HG02852 (cell line): ENCODE data around the gene TICRR.
"Not testable (repeated sequence)": the region's sequence is repeated elsewhere in the genome, so short reads cannot be mapped to it uniquely, and the experiment has no call there.

Source experiments
- ATAC-seq: cut with Tn5 transposase; IDR thresholded peaks from one replicate; pipeline ENCODE4 v1.9.1; 2021; ENCODE audit warnings: mild to moderate bottlenecking, moderate library complexity; ENCODE audit not compliant: unreplicated experiment

Gene TICRR, protein sequence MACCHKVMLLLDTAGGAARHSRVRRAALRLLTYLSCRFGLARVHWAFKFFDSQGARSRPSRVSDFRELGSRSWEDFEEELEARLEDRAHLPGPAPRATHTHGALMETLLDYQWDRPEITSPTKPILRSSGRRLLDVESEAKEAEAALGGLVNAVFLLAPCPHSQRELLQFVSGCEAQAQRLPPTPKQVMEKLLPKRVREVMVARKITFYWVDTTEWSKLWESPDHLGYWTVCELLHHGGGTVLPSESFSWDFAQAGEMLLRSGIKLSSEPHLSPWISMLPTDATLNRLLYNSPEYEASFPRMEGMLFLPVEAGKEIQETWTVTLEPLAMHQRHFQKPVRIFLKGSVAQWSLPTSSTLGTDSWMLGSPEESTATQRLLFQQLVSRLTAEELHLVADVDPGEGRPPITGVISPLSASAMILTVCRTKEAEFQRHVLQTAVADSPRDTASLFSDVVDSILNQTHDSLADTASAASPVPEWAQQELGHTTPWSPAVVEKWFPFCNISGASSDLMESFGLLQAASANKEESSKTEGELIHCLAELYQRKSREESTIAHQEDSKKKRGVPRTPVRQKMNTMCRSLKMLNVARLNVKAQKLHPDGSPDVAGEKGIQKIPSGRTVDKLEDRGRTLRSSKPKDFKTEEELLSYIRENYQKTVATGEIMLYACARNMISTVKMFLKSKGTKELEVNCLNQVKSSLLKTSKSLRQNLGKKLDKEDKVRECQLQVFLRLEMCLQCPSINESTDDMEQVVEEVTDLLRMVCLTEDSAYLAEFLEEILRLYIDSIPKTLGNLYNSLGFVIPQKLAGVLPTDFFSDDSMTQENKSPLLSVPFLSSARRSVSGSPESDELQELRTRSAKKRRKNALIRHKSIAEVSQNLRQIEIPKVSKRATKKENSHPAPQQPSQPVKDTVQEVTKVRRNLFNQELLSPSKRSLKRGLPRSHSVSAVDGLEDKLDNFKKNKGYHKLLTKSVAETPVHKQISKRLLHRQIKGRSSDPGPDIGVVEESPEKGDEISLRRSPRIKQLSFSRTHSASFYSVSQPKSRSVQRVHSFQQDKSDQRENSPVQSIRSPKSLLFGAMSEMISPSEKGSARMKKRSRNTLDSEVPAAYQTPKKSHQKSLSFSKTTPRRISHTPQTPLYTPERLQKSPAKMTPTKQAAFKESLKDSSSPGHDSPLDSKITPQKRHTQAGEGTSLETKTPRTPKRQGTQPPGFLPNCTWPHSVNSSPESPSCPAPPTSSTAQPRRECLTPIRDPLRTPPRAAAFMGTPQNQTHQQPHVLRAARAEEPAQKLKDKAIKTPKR (N-terminal part only)

DNA sequence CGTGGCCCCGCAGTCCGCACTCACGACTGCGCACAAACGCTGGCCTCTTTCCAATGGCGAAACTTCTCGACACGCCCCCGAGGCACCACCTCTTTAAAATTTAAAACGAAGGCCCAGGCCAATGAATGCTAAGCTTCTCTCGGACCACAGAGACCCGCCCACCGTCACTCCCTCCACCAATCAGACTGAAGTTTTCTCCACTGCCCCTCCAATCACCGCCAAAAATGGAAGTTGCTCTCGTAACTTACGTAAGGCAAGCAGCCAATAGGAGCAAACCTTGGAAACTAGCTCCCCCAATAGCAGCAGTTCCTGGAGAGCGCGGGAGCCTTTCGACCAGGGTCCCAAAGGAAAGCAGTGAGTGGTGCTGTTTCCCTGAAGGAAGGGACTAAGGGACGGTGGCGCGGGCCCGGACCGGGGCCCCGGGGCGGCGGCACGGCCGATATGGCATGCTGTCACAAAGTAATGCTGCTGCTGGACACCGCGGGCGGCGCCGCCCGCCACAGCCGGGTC is at the start of gene TICRR:
TSS of gene TICRR (plus strand) at position 324 of the 510 bp plus-strand sequence. CDS start at position 442, 118 bp downstream.
- peak; percentile 96 for ATAC-seq

DNA sequence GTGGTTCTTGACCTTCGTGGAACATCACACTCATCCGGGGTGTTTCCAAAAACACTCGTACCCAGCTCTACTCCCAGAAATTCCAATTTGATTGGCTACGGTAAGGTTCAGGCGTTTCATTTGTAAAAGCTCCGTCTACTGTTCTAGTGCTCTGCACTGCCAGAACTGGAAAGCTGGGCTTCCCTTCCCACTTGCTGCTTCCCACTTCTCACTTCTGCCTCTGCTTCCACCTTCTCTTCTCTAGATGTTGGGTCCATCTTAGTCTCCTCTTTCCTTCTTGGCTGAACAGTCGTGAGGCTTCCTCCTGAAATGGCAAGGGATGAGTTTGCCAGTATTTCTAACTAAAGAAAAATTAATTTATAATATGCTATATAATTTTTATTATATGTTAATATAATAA is 49.1 kb upstream of the TICRR start:
- ATAC-seq = no peak

DNA sequence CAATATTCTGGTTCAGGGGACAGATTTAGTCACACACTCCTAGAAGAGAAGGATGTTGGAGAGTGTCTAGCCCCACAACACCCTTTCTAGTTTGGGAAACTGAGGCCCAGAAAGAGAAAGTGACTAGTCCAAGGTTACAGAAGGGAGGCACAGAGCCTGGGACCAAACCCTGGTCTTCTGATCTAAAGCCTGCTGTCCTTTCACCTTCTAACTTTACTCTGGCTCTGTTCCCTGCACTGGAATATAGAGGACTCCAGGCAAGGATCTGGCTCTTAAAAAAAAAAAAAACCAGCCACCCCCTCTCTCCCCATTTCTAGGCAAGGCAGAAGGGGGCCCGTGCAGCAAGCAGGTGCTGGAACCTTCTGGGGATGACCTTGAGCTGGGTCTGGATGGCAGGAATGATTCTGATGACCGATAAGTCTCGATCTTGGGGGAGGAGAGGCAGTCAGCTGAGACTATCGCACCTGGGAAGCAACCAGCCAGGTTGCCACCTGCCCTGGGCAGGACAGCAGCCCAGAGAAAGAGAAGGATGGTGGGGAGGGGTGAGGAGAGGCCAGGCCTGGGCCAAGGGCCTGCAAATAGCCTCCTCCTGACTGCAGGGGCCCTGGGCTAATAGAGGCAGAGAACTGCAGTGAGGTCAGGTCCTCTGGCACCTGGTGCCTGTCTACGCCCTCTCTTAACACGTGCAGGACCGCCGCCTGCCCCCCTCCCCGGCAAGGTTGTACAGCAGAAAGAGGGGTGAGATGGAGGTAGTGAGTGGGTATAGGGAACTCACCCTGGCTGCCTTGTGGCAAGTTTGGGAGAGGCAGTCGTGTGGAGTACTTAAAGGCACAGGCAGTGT is 48.4 kb upstream of the TICRR start:
- no peak for ATAC-seq

DNA sequence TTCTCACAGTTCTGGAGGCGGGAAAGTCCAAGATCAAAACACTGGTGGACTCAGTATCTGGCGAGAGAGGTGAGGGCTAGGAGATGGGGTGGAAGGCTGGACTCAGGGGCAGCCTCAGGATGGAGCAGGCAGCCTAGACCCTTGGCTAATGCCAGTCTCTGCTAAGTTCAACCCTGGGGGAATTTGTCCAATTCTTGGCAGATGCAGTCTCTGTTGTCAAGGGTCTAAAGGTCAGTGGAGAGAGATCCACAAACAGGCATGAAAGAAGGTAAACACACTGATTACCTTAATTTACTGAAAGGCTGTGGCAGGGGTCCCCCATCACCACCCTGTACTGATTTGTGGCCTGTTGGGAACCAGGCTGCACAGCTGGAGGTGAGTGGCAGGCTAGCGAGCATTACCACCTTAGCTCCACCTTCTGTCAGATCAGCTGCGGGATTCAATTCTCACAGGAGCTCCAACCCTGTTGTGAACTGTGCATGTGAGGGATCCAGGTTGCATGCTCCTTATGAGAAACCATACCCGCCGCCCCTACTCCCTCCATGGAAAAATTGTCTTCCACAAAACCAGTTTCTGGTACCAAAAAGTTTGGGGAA is 46.4 kb upstream of the TICRR start:
- ATAC-seq = no peak

DNA sequence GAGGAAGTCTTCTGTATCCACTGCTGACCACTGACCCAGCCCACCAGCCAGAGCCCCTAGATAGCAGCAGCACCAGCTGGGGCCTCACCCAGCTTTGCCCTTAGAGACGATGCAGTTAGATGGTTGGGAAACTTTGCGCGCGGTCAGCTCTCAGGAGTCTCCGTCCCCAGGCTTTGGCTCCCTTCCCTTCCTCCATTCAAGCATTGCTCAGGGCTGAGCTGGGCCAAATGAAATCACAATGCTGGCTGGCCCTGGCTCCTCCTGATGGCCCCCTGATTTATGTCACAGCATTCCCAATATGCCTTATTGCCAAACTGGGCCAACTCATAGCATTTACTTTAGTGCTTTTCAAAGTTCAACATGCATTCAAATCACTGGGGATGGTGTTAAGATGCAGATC is 44.3 kb upstream of the TICRR start:
- ATAC-seq = no peak

DNA sequence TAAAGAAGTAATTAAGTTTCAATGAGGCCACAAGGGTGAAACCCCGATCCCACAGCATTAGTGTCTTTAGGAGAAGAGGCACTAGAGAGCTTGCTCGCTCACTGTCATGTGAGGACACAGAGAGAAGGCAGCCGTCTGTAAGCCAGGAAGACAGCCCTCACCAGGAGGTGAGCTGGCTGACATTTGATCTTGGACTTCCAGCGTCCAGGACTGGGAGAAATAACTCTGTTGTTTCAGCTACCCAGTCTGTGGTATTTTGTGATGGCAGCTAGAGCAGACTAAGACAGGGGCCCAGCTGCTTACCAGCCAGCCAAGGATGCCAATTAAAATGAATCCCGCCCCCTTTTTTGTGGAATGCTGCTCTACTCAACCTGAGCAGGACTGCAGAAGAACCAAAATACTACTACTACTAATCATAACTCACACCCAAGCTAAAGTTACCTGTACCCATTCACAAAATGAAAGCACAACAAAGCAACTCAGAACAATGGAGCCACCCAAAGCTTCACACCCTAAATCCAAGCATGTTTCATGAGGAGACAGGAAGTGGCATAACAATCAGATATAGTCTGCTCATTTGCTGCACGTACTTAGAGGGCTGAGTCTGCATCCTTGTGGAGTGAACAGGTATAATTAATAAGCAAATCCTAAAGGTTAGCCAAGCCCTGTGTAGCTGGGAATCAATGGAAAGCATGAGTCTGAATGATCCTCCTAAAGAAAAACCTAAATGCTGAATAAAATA is 43.3 kb upstream of the TICRR start:
- ATAC-seq = no peak

DNA sequence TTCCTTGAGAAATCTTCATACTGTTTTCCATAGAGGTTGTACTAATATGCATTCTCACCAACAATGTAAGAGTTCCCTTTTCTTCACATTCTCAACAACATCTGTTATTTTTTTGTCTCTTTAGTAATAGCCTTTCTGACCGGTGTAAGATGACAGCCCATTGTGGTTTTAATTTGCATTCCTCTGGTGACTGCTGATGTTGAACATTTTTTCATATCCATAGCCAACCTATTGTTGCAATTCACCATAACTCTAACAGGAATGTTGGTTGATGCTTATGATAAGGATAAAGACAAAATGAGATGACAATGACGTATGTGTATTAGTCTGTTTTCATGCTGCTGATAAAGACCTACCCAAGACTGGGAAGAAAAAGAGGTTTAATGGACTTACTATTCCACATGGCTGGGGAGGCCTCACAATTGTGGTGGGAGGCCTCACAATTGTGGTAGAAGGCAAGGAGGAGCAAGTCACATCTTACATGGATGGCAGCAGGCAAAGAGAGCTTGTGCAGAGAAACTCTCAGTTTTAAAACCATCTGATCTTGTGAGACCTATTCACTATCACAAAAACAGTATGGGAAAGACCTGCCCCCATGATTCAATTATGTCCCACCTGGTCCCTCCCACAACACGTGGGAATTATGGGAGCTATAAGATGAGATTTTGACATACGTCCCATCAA is 41.3 kb upstream of the TICRR start:
- ATAC-seq = no peak

DNA sequence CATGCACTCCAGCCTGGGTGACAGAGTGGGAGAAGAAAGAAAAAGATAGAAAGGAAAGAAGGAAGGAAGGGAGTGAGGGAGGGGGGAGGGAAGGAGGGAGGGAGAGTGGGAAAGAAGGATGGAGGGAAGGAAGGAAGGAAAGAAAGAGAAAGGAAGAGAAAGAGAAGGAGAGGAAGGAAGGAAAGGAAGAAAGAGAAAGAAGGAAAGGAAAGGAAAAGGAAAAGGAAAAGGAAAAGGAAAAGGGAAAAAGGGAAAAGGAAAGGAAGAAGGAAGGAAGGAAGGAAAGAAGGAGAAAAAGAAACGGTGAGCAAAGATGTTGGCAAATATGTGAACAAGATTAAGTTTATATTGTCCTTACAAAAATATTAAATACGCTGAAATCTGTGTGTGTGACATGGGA is 36.2 kb upstream of the TICRR start:
- no peak for ATAC-seq

DNA sequence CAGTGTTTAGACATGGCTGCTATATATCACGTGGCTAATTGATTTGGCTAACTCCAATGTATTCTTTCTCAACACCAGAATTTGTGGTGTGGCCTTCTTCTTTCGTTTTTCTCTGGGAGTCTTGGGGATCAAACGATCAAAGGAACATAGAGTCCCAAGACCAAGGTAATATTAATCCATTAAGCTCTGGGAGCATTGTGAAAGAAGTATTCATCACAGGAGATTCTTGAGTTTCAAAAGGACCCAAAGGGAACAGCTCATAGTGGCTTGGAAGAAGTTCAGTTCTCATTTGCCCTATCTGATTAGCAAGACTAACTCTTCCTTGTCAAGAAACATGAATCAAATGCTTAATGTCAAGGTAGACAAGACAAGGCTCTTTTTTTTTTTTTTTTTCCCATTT is 32.9 kb upstream of the TICRR start:
- ATAC-seq = no peak

DNA sequence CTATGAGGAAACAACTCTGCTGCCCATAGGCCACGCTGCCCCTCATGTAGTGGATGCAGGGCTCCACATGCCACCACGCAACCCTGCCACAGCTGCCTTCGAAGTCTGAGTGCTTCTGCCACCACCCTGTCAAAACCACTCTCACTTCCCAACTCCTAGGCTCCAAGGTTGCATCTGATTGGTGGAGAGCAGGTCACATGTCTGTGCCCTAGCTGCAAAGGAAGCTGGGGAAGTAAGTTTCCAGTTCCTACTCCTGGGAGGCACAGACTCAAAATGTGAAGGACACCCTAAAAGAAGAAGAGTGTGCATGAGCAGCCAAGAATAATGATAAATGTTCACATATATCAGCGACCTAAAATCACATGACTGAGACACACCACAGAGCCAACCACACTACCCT is 31.9 kb upstream of the TICRR start:
- ATAC-seq = no peak

DNA sequence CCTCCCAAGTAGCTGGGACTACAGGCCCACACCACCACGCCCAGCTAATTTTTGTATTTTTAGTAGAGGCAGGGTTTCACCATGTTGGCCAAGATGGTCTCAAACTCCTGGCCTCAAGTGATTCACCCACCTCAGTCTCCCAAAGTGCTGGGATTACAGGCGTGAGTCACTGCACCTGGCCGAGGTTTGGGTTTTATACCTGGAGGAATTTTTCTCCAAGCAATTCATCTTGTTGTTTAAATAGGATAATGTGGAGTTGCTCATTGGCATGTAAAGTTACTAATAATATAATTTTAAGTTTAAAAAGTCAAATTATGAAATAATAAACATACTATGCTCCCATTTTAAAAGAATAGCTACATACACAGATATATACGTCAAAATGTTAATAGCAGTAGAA is 26.1 kb upstream of the TICRR start:
- not testable (repeated sequence) for ATAC-seq

DNA sequence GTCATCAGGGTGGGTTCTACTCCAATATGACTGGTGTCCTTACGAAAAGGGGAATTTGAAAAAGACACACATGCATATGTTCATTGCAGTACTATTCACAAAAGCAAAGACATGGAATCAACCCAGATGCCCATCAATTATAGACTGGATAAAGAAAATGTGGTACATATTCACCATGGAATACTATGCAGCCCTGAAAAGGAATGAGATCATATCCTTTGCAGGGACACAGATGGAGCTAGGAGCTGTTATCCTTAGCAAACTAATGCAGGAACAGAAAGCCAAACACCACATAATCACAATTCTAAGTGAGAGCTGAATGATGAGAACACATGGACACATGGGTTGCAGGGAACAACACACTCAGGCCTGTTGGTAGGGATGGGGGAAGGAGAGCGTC is 24.8 kb upstream of the TICRR start:
- no peak for ATAC-seq

DNA sequence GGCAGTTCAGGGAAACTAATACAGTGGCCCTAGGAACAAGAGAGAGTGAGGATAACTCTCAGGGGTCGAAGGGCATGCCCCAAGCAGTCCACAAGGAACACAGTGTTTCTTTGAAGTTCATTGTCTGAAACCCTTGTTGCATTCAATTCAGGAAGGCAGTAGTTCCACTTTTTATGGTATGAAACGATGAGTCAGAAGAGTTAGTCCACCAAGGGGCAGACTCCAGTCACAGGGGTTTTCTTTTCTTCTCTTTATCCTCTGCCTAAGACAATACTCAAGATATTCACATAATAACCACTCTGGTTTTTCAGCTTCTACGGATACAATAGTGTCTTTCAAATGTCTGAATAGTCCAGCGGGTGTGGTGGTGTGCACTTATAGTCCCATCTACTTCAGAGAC is 23.7 kb upstream of the TICRR start:
- peak; percentile 83 for ATAC-seq

DNA sequence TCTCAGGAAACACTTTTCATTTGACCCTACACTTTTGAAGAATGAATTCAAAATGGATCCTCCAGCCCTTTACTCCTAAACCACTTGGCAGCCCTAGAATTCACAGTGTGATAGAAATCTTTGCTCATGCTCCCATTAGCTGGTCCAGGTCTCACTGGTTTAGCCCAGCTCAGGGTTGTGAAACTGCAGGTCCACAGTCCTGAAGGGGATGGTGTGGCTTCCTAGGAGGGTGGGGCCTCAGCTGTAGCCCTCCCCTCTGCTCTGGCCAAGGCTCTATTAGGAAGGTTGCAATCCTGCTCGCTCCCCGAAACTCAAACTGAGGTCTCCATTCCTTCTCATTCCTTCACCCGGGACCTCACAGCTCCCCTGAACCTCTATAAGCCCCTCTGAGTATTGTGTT is 21.6 kb upstream of the TICRR start:
- no peak for ATAC-seq

DNA sequence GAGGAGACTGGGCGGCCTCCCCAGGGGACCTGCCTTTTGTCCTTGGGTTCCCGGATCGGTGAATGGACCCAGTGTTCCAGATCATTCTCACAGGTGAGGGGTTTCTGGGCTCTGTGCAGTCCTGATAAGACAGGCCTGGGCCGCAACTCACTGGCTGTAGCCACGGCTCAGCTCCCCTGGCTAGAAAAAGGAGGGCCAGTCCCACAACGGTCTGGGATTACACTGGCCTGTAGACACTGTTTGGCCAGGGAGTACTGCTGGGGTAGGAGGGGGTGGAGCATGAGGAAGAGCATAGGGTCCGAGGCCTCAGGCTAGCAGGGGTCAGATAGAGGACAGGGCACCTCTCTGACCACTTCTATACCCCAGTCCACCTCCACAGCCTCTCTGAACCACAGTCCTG is 21.0 kb upstream of the TICRR start:
- no peak for ATAC-seq

DNA sequence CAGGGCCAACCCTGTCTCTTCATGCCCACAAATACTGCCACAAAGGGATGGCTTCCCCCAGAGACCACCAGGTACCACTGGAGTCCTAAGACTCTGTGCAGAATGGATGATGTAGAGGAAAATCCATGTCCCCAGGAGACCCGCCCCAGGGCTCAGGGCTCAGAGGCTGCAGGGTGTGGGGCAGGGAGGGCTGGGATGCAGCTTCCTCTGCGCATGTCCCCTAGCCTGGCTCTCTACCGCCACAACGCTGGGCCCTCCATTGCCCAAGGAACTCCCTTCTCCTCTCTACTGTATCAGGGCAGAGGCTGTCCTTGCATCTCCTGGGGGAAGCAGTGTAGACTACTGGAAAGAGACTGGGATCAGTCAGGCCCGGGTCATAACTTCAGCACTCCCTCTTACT is 19.5 kb upstream of the TICRR start:
- no peak for ATAC-seq

DNA sequence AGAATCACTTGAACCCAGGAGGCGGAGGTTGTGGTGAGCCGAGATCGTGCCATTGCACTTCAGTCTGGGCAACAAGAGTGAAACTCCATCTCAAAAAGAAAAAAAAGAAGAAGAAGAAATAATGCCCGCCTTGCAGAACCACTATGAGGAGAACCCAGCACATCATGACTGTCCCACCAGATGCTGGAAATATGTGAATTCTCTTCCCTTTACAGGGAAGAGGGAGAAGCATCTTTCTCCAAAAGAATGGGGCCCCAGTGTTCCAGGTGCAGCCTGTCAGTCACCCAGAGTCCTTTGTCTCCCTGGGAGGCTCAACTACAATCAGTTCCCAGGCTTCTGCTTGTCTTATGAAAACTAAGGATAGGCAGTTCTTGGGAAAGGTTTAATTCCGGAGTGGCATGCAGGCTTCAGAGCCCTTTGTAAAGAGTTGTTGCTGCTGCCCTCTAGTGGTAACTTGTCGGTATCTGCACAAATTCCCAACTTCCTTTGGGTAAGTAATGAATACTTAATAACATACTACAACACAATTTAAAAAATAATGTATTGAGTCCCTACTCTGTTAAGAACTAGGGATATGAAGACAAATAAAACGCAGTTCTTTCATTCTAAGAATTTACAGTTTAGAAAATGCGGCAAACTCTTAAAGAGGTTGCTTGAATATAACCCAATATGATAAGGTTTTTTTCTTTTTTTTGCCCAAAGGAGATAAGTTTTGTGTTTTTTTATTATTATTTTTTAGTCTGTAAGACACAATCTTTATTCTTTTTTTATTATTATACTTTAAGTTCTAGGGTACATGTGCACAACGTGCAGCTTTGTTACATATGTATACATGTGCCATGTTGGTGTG is 18.6 kb upstream of the TICRR start:
- no peak for ATAC-seq
